HepG2 (cell line): Measurements from ENCODE around the gene STX7. TPM values are rescaled to one million over a fixed set of nuclear protein-coding genes. Genes with fewer than 3 reads are reported as not detected.

ENCODE experiments used
- ATAC-seq: fragments of 200-7000 bp; cut with Tn5 transposase; 3 replicates; pipeline ENCODE4 v1.9.1; 2020; ENCODE audit warnings: mild to moderate bottlenecking, moderate library complexity
- BruUV-seq: library from RNA; stranded (reverse); fragments of 400-500 nt; replicated peaks from 2 replicates; lab custom pipeline; 2021; lab: Mats Ljungman, UMichigan
- CTCF ChIA-PET: fragments of 300-600 bp; formaldehyde crosslinking; extraction: SDS; loops from one replicate; lab custom pipeline; 2021; ENCODE audit warnings: low total read pairs, inconsistent platforms, low intra/inter-chr PET ratio; lab: Yijun Ruan, JAX
- POLR2A ChIA-PET: fragments of 350-600 bp; sonication (Branson Sonifier 250); formaldehyde crosslinking; loops from one replicate; lab custom pipeline; 2020; ENCODE audit warnings: antibody characterized with exemption, inconsistent platforms; lab: Yijun Ruan, JAX
- DNase-seq: peaks from one replicate; pipeline ENCODE4 v3.0.0-alpha.2; 2015; ENCODE audit warnings: low spot score
- FAIRE-seq: peaks from 3 replicates; lab custom pipeline; 2011; peaks lifted over from hg19 to GRCh38; lab: Jason Lieb, UNC
- H2AFZ ChIP-seq: one replicate; pipeline ENCODE4 v1.6.1; 2011; ENCODE audit warnings: low read length, inconsistent platforms
- H3K27ac ChIP-seq: fragments of 300-600 bp; 3 replicates; pipeline ENCODE4 v1.8.0; 2011; ENCODE audit warnings: mixed run types, mild to moderate bottlenecking, mixed read lengths, low read length, inconsistent platforms; ENCODE audit not compliant: insufficient read depth; ENCODE audit errors: extremely low read length
- H3K27me3 ChIP-seq, 2 experiments: fragments of 200-600 bp in 1 of 2; 2 replicates in 1 of 2; 3 replicates in 1 of 2; pipeline versions ENCODE4 v1.6.0 to v1.8.0; 2011; ENCODE audit warnings: low read length in 2 of 2, mild to moderate bottlenecking in 2 of 2, moderate library complexity in 2 of 2, inconsistent platforms in 1 of 2; ENCODE audit not compliant: insufficient read depth in 2 of 2, control insufficient read depth in 1 of 2
- H3K36me3 ChIP-seq, 2 experiments: fragments of 200-600 bp in 1 of 2; replicated peaks in 1 of 2; 2 replicates in 1 of 2; 3 replicates in 1 of 2; pipeline versions ENCODE4 v1.5.1 to v1.8.0; 2011; ENCODE audit warnings: low read length in 2 of 2, inconsistent platforms in 1 of 2; ENCODE audit not compliant: insufficient read depth in 2 of 2, control insufficient read depth in 1 of 2
- H3K4me1 ChIP-seq: 2 replicates; pipeline ENCODE4 v1.5.1; 2012; ENCODE audit warnings: low read length, inconsistent platforms; ENCODE audit not compliant: insufficient read depth
- H3K4me2 ChIP-seq: 2 replicates; pipeline ENCODE4 v1.6.0; 2011; ENCODE audit warnings: low read depth, low read length, inconsistent platforms
- H3K4me3 ChIP-seq, 3 experiments: fragments of 200-600 bp in 1 of 3; sonication (generic), shearing (Covaris generic) in 1 of 3; replicated peaks in 1 of 3; 2 replicates each; pipeline ENCODE4 v1.5.1; 2011 to 2016; ENCODE audit warnings: low read length in 3 of 3, inconsistent platforms in 2 of 3, low read depth in 2 of 3, mild to moderate bottlenecking in 2 of 3, control low read depth in 1 of 3, mixed read lengths in 1 of 3; ENCODE audit not compliant: insufficient read depth in 1 of 3
- H3K79me2 ChIP-seq: one replicate; pipeline ENCODE4 v1.6.1; 2011; ENCODE audit warnings: low read length, inconsistent platforms; ENCODE audit not compliant: insufficient read depth
- H3K9ac ChIP-seq: 2 replicates; pipeline ENCODE4 v1.6.0; 2011; ENCODE audit warnings: mild to moderate bottlenecking, low read depth, low read length, inconsistent platforms; ENCODE audit not compliant: insufficient read depth
- H3K9me3 ChIP-seq: 2 replicates; pipeline ENCODE4 v1.5.1; 2012; ENCODE audit warnings: mild to moderate bottlenecking, low read length
- H4K20me1 ChIP-seq: 2 replicates; pipeline ENCODE4 v1.6.0; 2011; ENCODE audit warnings: inconsistent platforms, mild to moderate bottlenecking, low read length, moderate library complexity; ENCODE audit not compliant: insufficient read depth
- ATF7-NPFF ChIP-seq: sonication (generic); formaldehyde crosslinking; IDR thresholded peaks from 2 replicates; pipeline ENCODE4 v1.8.1; 2023; ENCODE audit warnings: mild to moderate bottlenecking, low read depth, missing genetic modification reagents, moderate library complexity
- WGBS: methylation state at CpG from one replicate; pipeline ENCODE4 v1.1.6; 2017; ENCODE audit warnings: low lambda C conversion rate; 5-methylcytosine and 5-hydroxymethylcytosine counted together
- in situ Hi-C: cut with HindIII; loops from 2 replicates; pipeline ENCODE4 v1.10.0; 2017; ENCODE audit warnings: low pct_unique_long_range_greater_than_20kb; ENCODE audit not compliant: extremely low pct_ligation_motif_present
- intact Hi-C: fragments of 100-400 bp; cut with micrococcal nuclease; formaldehyde crosslinking; loops from one replicate; pipeline ENCODE4 v1.10.0; 2022; ENCODE audit not compliant: unreplicated experiment
- polyA plus RNA-seq, 8 experiments: library from polyadenylated mRNA; depleted of rRNA in 3 of 8; stranded (reverse) in 7 of 8; unstranded in 1 of 8; fragments of >200 nt; fragmentation: Illumina TruSeq in 4 of 8; extraction: Trizol in 4 of 8; gene quantifications; 2 replicates each; pipeline versions ENCODE4 v1.2.1 to v1.2.3, GENCODE V29; 2011 to 2016; ENCODE audit warnings: low read depth in 4 of 8, missing spikeins in 1 of 8, mixed read lengths in 1 of 8; ENCODE audit not compliant: insufficient read depth in 1 of 8
- total RNA-seq, 5 experiments: library from RNA; depleted of rRNA; stranded (reverse); fragments of >200 nt; fragmentation: Illumina TruSeq; extraction: Trizol; gene quantifications; 2 replicates each; pipeline ENCODE4 v1.2.3, GENCODE V29; 2016; ENCODE audit warnings: low read depth in 1 of 5
- TF ChIP-seq, protein P1 (sequence below): sonication (generic); formaldehyde crosslinking; IDR thresholded peaks from 2 replicates; pipeline ENCODE4 v1.8.1; 2023; ENCODE audit warnings: mild to moderate bottlenecking, inconsistent platforms, moderate library complexity, missing genetic modification reagents, borderline replicate concordance
- TF ChIP-seq, protein P2 (sequence below): sonication (generic); formaldehyde crosslinking; IDR thresholded peaks from 2 replicates; pipeline ENCODE4 v1.8.0; 2022; ENCODE audit warnings: low read depth, missing genetic modification reagents
- TF ChIP-seq, protein P3 (sequence below): sonication (generic); formaldehyde crosslinking; IDR thresholded peaks from 2 replicates; pipeline ENCODE4 v1.9.0; 2021; ENCODE audit warnings: missing genetic modification reagents, borderline replicate concordance
- TF ChIP-seq, protein P4 (sequence below), 2 experiments: fragments of 450-650 bp in 1 of 2; sonication (generic) in 1 of 2; formaldehyde crosslinking; IDR thresholded peaks; 2 replicates each; pipeline versions ENCODE4 v1.5.0 to v1.8.0; 2020 to 2022; ENCODE audit warnings: mild to moderate bottlenecking in 1 of 2, missing genetic modification reagents in 1 of 2

Gene STX7
- total and polyA plus RNA-seq, 2 of the 13 experiments (the other 11 are each of a cell fraction or from before 2014, with no cell fraction given) = 28.0 to 34.7 TPM

DNA sequence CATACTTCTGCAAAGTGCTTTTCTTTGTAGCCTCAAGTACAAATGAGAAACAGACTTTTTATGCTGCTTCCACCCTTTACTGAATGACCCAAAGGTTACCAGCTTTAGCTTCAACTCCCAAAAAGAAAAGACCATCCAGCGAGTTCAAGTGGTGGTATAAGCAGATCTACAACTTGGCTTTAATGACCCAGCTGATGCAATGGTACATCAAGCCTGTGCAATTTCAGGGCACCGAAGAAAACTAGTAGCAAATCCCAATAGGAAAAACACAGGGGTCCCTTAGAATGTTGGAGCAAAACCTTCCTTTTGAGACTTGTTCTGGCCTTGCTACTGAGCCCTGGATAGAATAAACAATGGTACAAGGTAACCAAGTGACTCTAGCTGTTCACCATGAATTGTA, 33.8 kb downstream of the STX7 start:
- Histone ChIP-seq H3K27me3 (no peaks in the 10 kb centered on the region), H3K79me2 (no peaks in the 10 kb centered on the region), H3K4me2 (no peak overlapping the region), H3K9me3 (no peaks in the 10 kb centered on the region)
- POLR2A ChIA-PET = no interaction called here
- in situ Hi-C loops = no loop called here
- 57% methylated on average over 2 of the region's 2 CpGs for WGBS
- CTCF ChIA-PET = no interaction called here
- no peak for FAIRE-seq
- TF ChIP-seq ATF7-NPFF = no peak
- TF ChIP-seq, protein P1, sequence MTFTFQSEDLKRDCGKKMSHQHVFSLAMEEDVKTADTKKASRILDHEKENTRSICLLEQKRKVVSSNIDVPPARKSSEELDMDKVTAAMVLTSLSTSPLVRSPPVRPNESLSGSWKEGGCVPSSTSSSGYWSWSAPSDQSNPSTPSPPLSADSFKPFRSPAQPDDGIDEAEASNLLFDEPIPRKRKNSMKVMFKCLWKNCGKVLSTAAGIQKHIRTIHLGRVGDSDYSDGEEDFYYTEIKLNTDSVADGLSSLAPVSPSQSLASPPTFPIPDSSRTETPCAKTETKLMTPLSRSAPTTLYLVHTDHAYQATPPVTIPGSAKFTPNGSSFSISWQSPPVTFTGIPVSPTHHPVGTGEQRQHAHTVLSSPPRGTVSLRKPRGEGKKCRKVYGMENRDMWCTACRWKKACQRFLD (CRISPR knock-in tag) = no peak
- TF ChIP-seq, protein P2, sequence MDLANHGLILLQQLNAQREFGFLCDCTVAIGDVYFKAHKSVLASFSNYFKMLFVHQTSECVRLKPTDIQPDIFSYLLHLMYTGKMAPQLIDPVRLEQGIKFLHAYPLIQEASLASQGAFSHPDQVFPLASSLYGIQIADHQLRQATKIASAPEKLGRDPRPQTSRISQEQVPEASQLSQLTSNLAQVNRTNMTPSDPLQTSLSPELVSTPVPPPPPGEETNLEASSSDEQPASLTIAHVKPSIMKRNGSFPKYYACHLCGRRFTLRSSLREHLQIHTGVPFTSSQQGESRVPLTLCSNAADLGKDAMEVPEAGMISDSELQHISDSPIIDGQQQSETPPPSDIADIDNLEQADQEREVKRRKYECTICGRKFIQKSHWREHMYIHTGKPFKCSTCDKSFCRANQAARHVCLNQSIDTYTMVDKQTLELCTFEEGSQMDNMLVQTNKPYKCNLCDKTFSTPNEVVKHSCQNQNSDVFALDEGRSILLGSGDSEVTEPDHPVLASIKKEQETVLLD (CRISPR knock-in tag) = no peak
- TF ChIP-seq, protein P3, sequence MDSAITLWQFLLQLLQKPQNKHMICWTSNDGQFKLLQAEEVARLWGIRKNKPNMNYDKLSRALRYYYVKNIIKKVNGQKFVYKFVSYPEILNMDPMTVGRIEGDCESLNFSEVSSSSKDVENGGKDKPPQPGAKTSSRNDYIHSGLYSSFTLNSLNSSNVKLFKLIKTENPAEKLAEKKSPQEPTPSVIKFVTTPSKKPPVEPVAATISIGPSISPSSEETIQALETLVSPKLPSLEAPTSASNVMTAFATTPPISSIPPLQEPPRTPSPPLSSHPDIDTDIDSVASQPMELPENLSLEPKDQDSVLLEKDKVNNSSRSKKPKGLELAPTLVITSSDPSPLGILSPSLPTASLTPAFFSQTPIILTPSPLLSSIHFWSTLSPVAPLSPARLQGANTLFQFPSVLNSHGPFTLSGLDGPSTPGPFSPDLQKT (CRISPR knock-in tag) = no peak
- TF ChIP-seq, protein P4, sequence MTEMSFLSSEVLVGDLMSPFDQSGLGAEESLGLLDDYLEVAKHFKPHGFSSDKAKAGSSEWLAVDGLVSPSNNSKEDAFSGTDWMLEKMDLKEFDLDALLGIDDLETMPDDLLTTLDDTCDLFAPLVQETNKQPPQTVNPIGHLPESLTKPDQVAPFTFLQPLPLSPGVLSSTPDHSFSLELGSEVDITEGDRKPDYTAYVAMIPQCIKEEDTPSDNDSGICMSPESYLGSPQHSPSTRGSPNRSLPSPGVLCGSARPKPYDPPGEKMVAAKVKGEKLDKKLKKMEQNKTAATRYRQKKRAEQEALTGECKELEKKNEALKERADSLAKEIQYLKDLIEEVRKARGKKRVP (CRISPR knock-in tag; IDR thresholded peaks at IDR 0.05) = peak in 1 of 2 experiments; percentile 65; a peak in 2 of 4 replicates
- TF ChIP-seq, all 625 proteins: peak for 1
- Histone ChIP-seq H3K27ac (no peak overlapping the region), H3K4me3 (no peak overlapping the region), H3K9ac (no peak overlapping the region), H3K36me3 (0 out of 5 replicates have a peak, but pooled peaks cover 0 to 2% of the 10 kb centered on the region in 2 experiments), H2AFZ (no peak overlapping the region), H4K20me1 (peaks cover 6% of the 10 kb centered on the region; the same call in 1 of the 2 replicates), H3K4me1 (no peaks in the 10 kb centered on the region)
- no TSS peak for BruUV-seq
- intact Hi-C loops = no loop called here
- ATAC-seq = no peak
- no peak for DNase-seq
